T-helper 1 cell treated with Interleukin-12 subunit alpha and Interleukin-12 subunit beta and Interleukin-4 antibody, amounts not matched to agents 30 μg/mL and 1 μg/mL, for 36 hours (primary cell): ENCODE results near the gene ERBB2.
"Not testable (repeated sequence)": the region's sequence is repeated elsewhere in the genome, so short reads cannot be mapped to it uniquely, and the experiment has no call there.

Source experiments
- H3K27ac Mint-ChIP-seq: one replicate; pipeline ENCODE4 v1.8.0; 2021; ENCODE audit warnings: mild to moderate bottlenecking, mixed read lengths
- H3K27me3 Mint-ChIP-seq: one replicate; pipeline ENCODE4 v1.8.0; 2021; ENCODE audit warnings: low read depth, mixed read lengths
- H3K36me3 Mint-ChIP-seq: one replicate; pipeline ENCODE4 v1.8.0; 2021; ENCODE audit warnings: low read depth, mixed read lengths
- H3K4me1 Mint-ChIP-seq: one replicate; pipeline ENCODE4 v1.8.0; 2021; ENCODE audit warnings: low read depth, mixed read lengths
- H3K4me3 Mint-ChIP-seq: one replicate; pipeline ENCODE4 v1.8.0; 2021; ENCODE audit warnings: mild to moderate bottlenecking, moderate library complexity, mixed read lengths
- H3K9me3 Mint-ChIP-seq: one replicate; pipeline ENCODE4 v1.8.0; 2021; ENCODE audit warnings: mixed read lengths

Gene ERBB2

GRCh38 chr17:39716073-39716818, 16.4 kb downstream of the ERBB2 start:
- Mint-ChIP-seq H3K4me3 (no peak overlapping the region), H3K27me3 (no peaks in the 10 kb centered on the region), H3K27ac (no peak overlapping the region), H3K36me3 (no peaks in the 10 kb centered on the region), H3K4me1 (no peaks in the 10 kb centered on the region), H3K9me3 (no peaks in the 10 kb centered on the region)

GRCh38 chr17:39716879-39717536, 17.1 kb downstream of the ERBB2 start:
- no peaks in the 10 kb centered on the region for H3K4me1 Mint-ChIP-seq
- H3K27me3 Mint-ChIP-seq, result no peaks in the 10 kb centered on the region
- H3K9me3 Mint-ChIP-seq, result no peaks in the 10 kb centered on the region
- no peak overlapping the region for H3K27ac Mint-ChIP-seq
- H3K4me3 Mint-ChIP-seq, result no peak overlapping the region
- no peaks in the 10 kb centered on the region for H3K36me3 Mint-ChIP-seq

GRCh38 chr17:39717660-39718059, 17.8 kb downstream of the ERBB2 start:
- Mint-ChIP-seq H3K4me3 (no peak overlapping the region), H3K27ac (no peak overlapping the region)

GRCh38 chr17:39719563-39720355, 19.9 kb downstream of the ERBB2 start:
- Mint-ChIP-seq H3K27ac (no peak overlapping the region), H3K4me1 (no peaks in the 10 kb centered on the region), H3K4me3 (no peak overlapping the region), H3K27me3 (no peaks in the 10 kb centered on the region), H3K36me3 (no peaks in the 10 kb centered on the region), H3K9me3 (no peaks in the 10 kb centered on the region)

More at GRCh38 chr17:39717660-39718059, 17.8 kb downstream of the ERBB2 start:
- Mint-ChIP-seq H3K27me3 (no peaks in the 10 kb centered on the region), H3K4me1 (no peaks in the 10 kb centered on the region), H3K9me3 (no peaks in the 10 kb centered on the region), H3K36me3 (no peaks in the 10 kb centered on the region)

GRCh38 chr17:39722104-39722503, 22.2 kb downstream of the ERBB2 start:
- no peaks in the 10 kb centered on the region for H3K36me3 Mint-ChIP-seq
- H3K4me1 Mint-ChIP-seq, result no peaks in the 10 kb centered on the region
- H3K4me3 Mint-ChIP-seq, result no peak overlapping the region
- H3K9me3 Mint-ChIP-seq, result no peaks in the 10 kb centered on the region
- H3K27me3 Mint-ChIP-seq, result no peaks in the 10 kb centered on the region
- H3K27ac Mint-ChIP-seq, result no peak overlapping the region

GRCh38 chr17:39722965-39723848, 23.3 kb downstream of the ERBB2 start:
- H3K4me3 Mint-ChIP-seq, result no peak overlapping the region
- peaks cover under 1% of the 10 kb centered on the region for H3K36me3 Mint-ChIP-seq
- H3K4me1 Mint-ChIP-seq, result no peaks in the 10 kb centered on the region
- H3K27me3 Mint-ChIP-seq, result no peaks in the 10 kb centered on the region
- no peaks in the 10 kb centered on the region for H3K9me3 Mint-ChIP-seq
- H3K27ac Mint-ChIP-seq, result no peak overlapping the region

GRCh38 chr17:39724731-39725130, 24.9 kb downstream of the ERBB2 start:
- Mint-ChIP-seq H3K27me3 (no peaks in the 10 kb centered on the region), H3K4me1 (peaks cover 8% of the 10 kb centered on the region), H3K9me3 (no peaks in the 10 kb centered on the region), H3K4me3 (no peak overlapping the region), H3K27ac (no peak overlapping the region), H3K36me3 (peaks cover 5% of the 10 kb centered on the region)

- H3K27me3 Mint-ChIP-seq, H3K36me3 Mint-ChIP-seq, H3K4me3 Mint-ChIP-seq, H3K27ac Mint-ChIP-seq, H3K9me3 Mint-ChIP-seq: not testable (repeated sequence)
- peaks cover 12% of the 10 kb centered on the region for H3K4me1 Mint-ChIP-seq
Observed at GRCh38 chr17:39725923-39726322, 26.1 kb downstream of the ERBB2 start.

GRCh38 chr17:39726617-39727016, 26.8 kb downstream of the ERBB2 start:
- H3K4me3 Mint-ChIP-seq, result no peak overlapping the region
- peaks cover 12% of the 10 kb centered on the region for H3K4me1 Mint-ChIP-seq
- no peaks in the 10 kb centered on the region for H3K9me3 Mint-ChIP-seq
- no peak overlapping the region for H3K27ac Mint-ChIP-seq
- peaks cover 9% of the 10 kb centered on the region for H3K36me3 Mint-ChIP-seq
- no peaks in the 10 kb centered on the region for H3K27me3 Mint-ChIP-seq

- no peaks in the 10 kb centered on the region for H3K9me3 Mint-ChIP-seq
- peaks cover 3% of the 10 kb centered on the region for H3K27me3 Mint-ChIP-seq
- H3K36me3 Mint-ChIP-seq, result peaks cover 9% of the 10 kb centered on the region
- H3K27ac Mint-ChIP-seq, result no peak overlapping the region
- peaks cover 12% of the 10 kb centered on the region for H3K4me1 Mint-ChIP-seq
- no peak overlapping the region for H3K4me3 Mint-ChIP-seq
Observed at GRCh38 chr17:39727556-39727955, 27.7 kb downstream of the ERBB2 start.

- Mint-ChIP-seq H3K27ac (peak overlapping the region; percentile 92), H3K27me3 (peaks cover 7% of the 10 kb centered on the region), H3K36me3 (peaks cover 9% of the 10 kb centered on the region), H3K9me3 (no peaks in the 10 kb centered on the region), H3K4me1 (peaks cover 12% of the 10 kb centered on the region), H3K4me3 (peak overlapping the region; percentile 94)
Observed at GRCh38 chr17:39729280-39729851, 29.5 kb downstream of the ERBB2 start.

GRCh38 chr17:39730095-39730921, 30.4 kb downstream of the ERBB2 start, which contains the start of gene MIEN1:
TSS of gene MIEN1 (minus strand) at chr17:39730532. CDS start at chr17:39730495, 37 bp downstream.
- H3K27me3 Mint-ChIP-seq, result peaks cover 7% of the 10 kb centered on the region
- peak within 1 kb of the TSS; percentile 92 for H3K27ac Mint-ChIP-seq
- peaks cover 12% of the 10 kb centered on the region for H3K4me1 Mint-ChIP-seq
- H3K9me3 Mint-ChIP-seq, result no peaks in the 10 kb centered on the region
- H3K4me3 Mint-ChIP-seq, result peak within 1 kb of the TSS; percentile 94
- peaks cover 9% of the 10 kb centered on the region for H3K36me3 Mint-ChIP-seq

- peak overlapping the region; percentile 11 for H3K27ac Mint-ChIP-seq
- no peaks in the 10 kb centered on the region for H3K9me3 Mint-ChIP-seq
- peaks cover 16% of the 10 kb centered on the region for H3K4me1 Mint-ChIP-seq
- H3K4me3 Mint-ChIP-seq, result peak overlapping the region; percentile 12
- H3K36me3 Mint-ChIP-seq, result peaks cover 9% of the 10 kb centered on the region
- peaks cover 21% of the 10 kb centered on the region for H3K27me3 Mint-ChIP-seq
Observed at GRCh38 chr17:39732586-39732985, 32.7 kb downstream of the ERBB2 start.
